ENCODE results near the gene SORCS3. TPM values are rescaled to one million over a fixed set of nuclear protein-coding genes. Genes with fewer than 3 reads are reported as not detected.

The SORCS3 gene
- not detected for polyA plus RNA-seq (ENCODE audit: insufficient read length)

GRCh38 chr10:104641187-104641936 lies at the start of gene SORCS3:
SORCS3 (plus strand) TSS chr10:104641290.
- DNase-seq (ENCODE audit: low read depth) = no peak

- DNase-seq (ENCODE audit: low read depth) = no peak
Observed at GRCh38 chr10:104591441-104591840, 49.6 kb upstream of the SORCS3 start.

- no peak for DNase-seq (ENCODE audit: low read depth)
Observed at GRCh38 chr10:104601166-104601565, 39.9 kb upstream of the SORCS3 start.

GRCh38 chr10:104608091-104608828 lies 32.8 kb upstream of the SORCS3 start:
- DNase-seq (ENCODE audit: low read depth) = no peak

- no peak for DNase-seq (ENCODE audit: low read depth)
Observed at GRCh38 chr10:104612571-104613205, 28.4 kb upstream of the SORCS3 start.

GRCh38 chr10:104613406-104613805 lies 27.7 kb upstream of the SORCS3 start:
- no peak for DNase-seq (ENCODE audit: low read depth)

- DNase-seq (ENCODE audit: low read depth) = no peak
Observed at GRCh38 chr10:104614245-104614831, 26.8 kb upstream of the SORCS3 start.

GRCh38 chr10:104615136-104615535 lies 26.0 kb upstream of the SORCS3 start:
- no peak for DNase-seq (ENCODE audit: low read depth)

- DNase-seq (ENCODE audit: low read depth) = no peak
Observed at GRCh38 chr10:104617831-104618230, 23.3 kb upstream of the SORCS3 start.

- DNase-seq (ENCODE audit: low read depth) = no peak
Observed at GRCh38 chr10:104622175-104622574, 18.9 kb upstream of the SORCS3 start.

GRCh38 chr10:104622598-104623209 lies 18.4 kb upstream of the SORCS3 start:
- no peak for DNase-seq (ENCODE audit: low read depth)

GRCh38 chr10:104630731-104631130 lies 10.4 kb upstream of the SORCS3 start:
- DNase-seq (ENCODE audit: low read depth) = no peak

- DNase-seq (ENCODE audit: low read depth) = no peak
Observed at GRCh38 chr10:104631946-104632345, 9.1 kb upstream of the SORCS3 start.

GRCh38 chr10:104638861-104639589 lies 2.1 kb upstream of the SORCS3 start:
- DNase-seq (ENCODE audit: low read depth) = no peak

GRCh38 chr10:104639590-104640338 lies 1.3 kb upstream of the SORCS3 start:
- DNase-seq (ENCODE audit: low read depth) = no peak

GRCh38 chr10:104640339-104641186 lies 527 bp upstream of the SORCS3 start:
- DNase-seq (ENCODE audit: low read depth) = no peak

GRCh38 chr10:104641937-104642657 lies 1.0 kb downstream of the SORCS3 start:
- no peak for DNase-seq (ENCODE audit: low read depth)

GRCh38 chr10:104642658-104643302 lies 1.7 kb downstream of the SORCS3 start:
- DNase-seq (ENCODE audit: low read depth) = no peak
